WERI-Rb-1 (cell line): Measurements from ENCODE around the gene ZNF506.

ENCODE experiments used
- DNase-seq: peaks from one replicate; pipeline ENCODE4 v3.0.0-alpha.2; 2020
- H3K27ac ChIP-seq: fragments of 250-450 bp; sonication (Bioruptor Pico); 2 replicates; pipeline ENCODE4 v1.5.1; 2020; ENCODE audit warnings: mild to moderate bottlenecking, moderate library complexity
- H3K27me3 ChIP-seq: fragments of 250-450 bp; sonication (Bioruptor Pico); 2 replicates; pipeline ENCODE4 v1.5.1; 2021; ENCODE audit warnings: mild to moderate bottlenecking, low read depth, moderate library complexity; ENCODE audit not compliant: insufficient read depth, severe bottlenecking
- H3K36me3 ChIP-seq: fragments of 250-450 bp; sonication (Bioruptor Pico); 2 replicates; pipeline ENCODE4 v1.5.1; 2020; ENCODE audit warnings: mild to moderate bottlenecking, moderate library complexity
- H3K4me3 ChIP-seq: 2 replicates; pipeline ENCODE4 v1.5.1; 2011; ENCODE audit warnings: low read depth, mild to moderate bottlenecking, control low read depth, low read length
- H3K9me3 ChIP-seq: fragments of 250-450 bp; sonication (Bioruptor Pico); 2 replicates; pipeline ENCODE4 v1.5.1; 2021; ENCODE audit warnings: mild to moderate bottlenecking, moderate library complexity; ENCODE audit not compliant: severe bottlenecking
- CTCF ChIP-seq: IDR thresholded peaks from 2 replicates; pipeline ENCODE4 v1.5.1; 2011; ENCODE audit warnings: low read depth, mild to moderate bottlenecking, control low read depth, inconsistent platforms, low read length

ZNF506 gene

GRCh38 chr19:19750842-19751790, 70.4 kb downstream of the ZNF506 start:
- no peak overlapping the region for H3K4me3 ChIP-seq
- H3K36me3 ChIP-seq: no peaks in the 10 kb centered on the region
- no peaks in the 10 kb centered on the region for H3K27me3 ChIP-seq
- no peak overlapping the region for H3K27ac ChIP-seq
- H3K9me3 ChIP-seq: no peaks in the 10 kb centered on the region
- no peak for DNase-seq
- no peak for TF ChIP-seq CTCF

- H3K36me3 ChIP-seq: no peaks in the 10 kb centered on the region
Measured at GRCh38 chr19:19749908-19750841, 71.4 kb downstream of the ZNF506 start.

GRCh38 chr19:19749117-19749907, 72.2 kb downstream of the ZNF506 start:
- H3K36me3 ChIP-seq: no peaks in the 10 kb centered on the region
- no peak overlapping the region for H3K27ac ChIP-seq
- no peak overlapping the region for H3K4me3 ChIP-seq
- TF ChIP-seq CTCF: no peak
- no peaks in the 10 kb centered on the region for H3K9me3 ChIP-seq
- H3K27me3 ChIP-seq: no peaks in the 10 kb centered on the region
- DNase-seq: no peak

More at GRCh38 chr19:19749908-19750841, 71.4 kb downstream of the ZNF506 start:
- Histone ChIP-seq H3K9me3 (no peaks in the 10 kb centered on the region), H3K27me3 (no peaks in the 10 kb centered on the region), H3K4me3 (no peak overlapping the region), H3K27ac (no peak overlapping the region)
- no peak for TF ChIP-seq CTCF
- DNase-seq: no peak

- TF ChIP-seq CTCF: no peak
Measured at GRCh38 chr19:19748249-19748938, 73.2 kb downstream of the ZNF506 start.

More at GRCh38 chr19:19748249-19748938, 73.2 kb downstream of the ZNF506 start:
- H3K4me3 ChIP-seq: no peak overlapping the region
- no peak overlapping the region for H3K27ac ChIP-seq
- no peaks in the 10 kb centered on the region for H3K9me3 ChIP-seq
- H3K27me3 ChIP-seq: no peaks in the 10 kb centered on the region
- DNase-seq: no peak
- no peaks in the 10 kb centered on the region for H3K36me3 ChIP-seq
